IMR-90 (cell line): ENCODE data around the gene NALCN. TPM values are rescaled to one million over a fixed set of nuclear protein-coding genes. Genes with fewer than 3 reads are reported as not detected.

Source experiments
- ATAC-seq: fragments of 200-7000 bp; cut with Tn5 transposase; 2 replicates; pipeline ENCODE4 v1.9.1; 2020; ENCODE audit warnings: low read depth, mild to moderate bottlenecking, moderate library complexity
- BruUV-seq: library from RNA; stranded (reverse); fragments of 400-500 nt; replicated peaks from 2 replicates; lab custom pipeline; 2021; lab: Mats Ljungman, UMichigan
- CTCF ChIA-PET: fragments of 300-600 bp; formaldehyde crosslinking; extraction: SDS; loops from one replicate; lab custom pipeline; 2021; ENCODE audit warnings: antibody characterized with exemption; lab: Yijun Ruan, JAX
- POLR2A ChIA-PET: fragments of 300-600 bp; sonication (Branson Sonifier 250); formaldehyde crosslinking; loops from one replicate; lab custom pipeline; 2022; ENCODE audit warnings: antibody characterized with exemption; ENCODE audit not compliant: unreplicated experiment; lab: Charles Lee
- DNase-seq: peaks from one replicate; pipeline ENCODE4 v3.0.0; 2013
- H2AFZ ChIP-seq: replicated peaks from 2 replicates; pipeline ENCODE3; 2013; ENCODE audit warnings: low read length, mild to moderate bottlenecking; ENCODE audit not compliant: poor library complexity
- H2AK5ac ChIP-seq: 2 replicates; pipeline ENCODE4 v1.6.1; 2013; ENCODE audit warnings: low read depth, low read length, inconsistent platforms
- H2AK9ac ChIP-seq: replicated peaks from 2 replicates; pipeline ENCODE3; 2013; ENCODE audit warnings: mild to moderate bottlenecking, low read depth, low read length, moderate library complexity; ENCODE audit not compliant: poor library complexity
- H2BK120ac ChIP-seq: 2 replicates; pipeline ENCODE4 v1.6.1; 2013; ENCODE audit warnings: low read depth, low read length, inconsistent platforms
- H2BK15ac ChIP-seq: 3 replicates; pipeline ENCODE4 v1.6.1; 2013; ENCODE audit warnings: low read depth, low read length, inconsistent platforms
- H2BK20ac ChIP-seq: 2 replicates; pipeline ENCODE4 v1.6.1; 2013; ENCODE audit warnings: low read depth, mild to moderate bottlenecking, inconsistent platforms, low read length, moderate library complexity
- H2BK5ac ChIP-seq: 2 replicates; pipeline ENCODE4 v1.6.1; 2013; ENCODE audit warnings: mild to moderate bottlenecking, low read depth, low read length, inconsistent platforms; ENCODE audit not compliant: poor library complexity, severe bottlenecking
- H3K14ac ChIP-seq: replicated peaks from 2 replicates; pipeline ENCODE4 v1.6.1; 2013; ENCODE audit warnings: low read depth, low read length, inconsistent platforms
- H3K18ac ChIP-seq: 2 replicates; pipeline ENCODE4 v1.6.1; 2013; ENCODE audit warnings: low read depth, low read length, control low read depth
- H3K23ac ChIP-seq: 2 replicates; pipeline ENCODE4 v1.6.1; 2013; ENCODE audit warnings: low read depth, low read length, inconsistent platforms
- H3K27ac ChIP-seq: 2 replicates; pipeline ENCODE4 v1.5.1; 2013; ENCODE audit warnings: mild to moderate bottlenecking, control low read depth, low read length; ENCODE audit not compliant: insufficient read depth
- H3K27me3 ChIP-seq: 2 replicates; pipeline ENCODE4 v1.6.1; 2013; ENCODE audit warnings: low read length; ENCODE audit not compliant: control insufficient read depth, insufficient read depth
- H3K36me3 ChIP-seq: 2 replicates; pipeline ENCODE4 v1.6.1; 2013; ENCODE audit warnings: low read length, mixed read lengths; ENCODE audit not compliant: control insufficient read depth, insufficient read depth
- H3K4ac ChIP-seq: 2 replicates; pipeline ENCODE4 v1.6.1; 2013; ENCODE audit warnings: low read depth, low read length, inconsistent platforms
- H3K4me1 ChIP-seq: 2 replicates; pipeline ENCODE4 v1.6.1; 2013; ENCODE audit warnings: low read length, mixed read lengths; ENCODE audit not compliant: control insufficient read depth, insufficient read depth
- H3K4me2 ChIP-seq: 2 replicates; pipeline ENCODE4 v1.6.1; 2013; ENCODE audit warnings: low read depth, mild to moderate bottlenecking, control low read depth, low read length, moderate library complexity
- H3K4me3 ChIP-seq: 2 replicates; pipeline ENCODE4 v1.5.1; 2013; ENCODE audit warnings: low read depth, mild to moderate bottlenecking, control low read depth, low read length, moderate library complexity; ENCODE audit not compliant: insufficient read depth
- H3K56ac ChIP-seq: 2 replicates; pipeline ENCODE4 v1.6.1; 2013; ENCODE audit warnings: low read length, inconsistent platforms; ENCODE audit not compliant: insufficient read depth; ENCODE audit errors: extremely low read depth
- H3K79me1 ChIP-seq, 2 experiments: 2 replicates each; pipeline ENCODE4 v1.6.1; 2013; ENCODE audit warnings: low read length in 2 of 2, inconsistent platforms in 1 of 2, low read depth in 1 of 2
- H3K9ac ChIP-seq: 2 replicates; pipeline ENCODE4 v1.6.1; 2013; ENCODE audit warnings: low read depth, low read length, control low read depth
- H3K9me1 ChIP-seq: 2 replicates; pipeline ENCODE4 v1.6.1; 2013; ENCODE audit warnings: low read length, inconsistent platforms; ENCODE audit not compliant: insufficient read depth
- H3K9me3 ChIP-seq: 2 replicates; pipeline ENCODE4 v1.6.1; 2013; ENCODE audit warnings: low read length; ENCODE audit not compliant: control insufficient read depth, insufficient read depth
- H4K20me1 ChIP-seq: 2 replicates; pipeline ENCODE4 v1.6.1; 2013; ENCODE audit warnings: low read length, inconsistent platforms; ENCODE audit not compliant: insufficient read depth
- H4K5ac ChIP-seq: 2 replicates; pipeline ENCODE4 v1.6.1; 2013; ENCODE audit warnings: mild to moderate bottlenecking, low read depth, low read length, control low read depth
- H4K8ac ChIP-seq, 2 experiments: 2 replicates each; pipeline ENCODE4 v1.6.1; 2013; ENCODE audit warnings: low read depth in 2 of 2, low read length in 2 of 2, control low read depth in 1 of 2, inconsistent platforms in 1 of 2
- H4K91ac ChIP-seq: 2 replicates; pipeline ENCODE4 v1.6.1; 2013; ENCODE audit warnings: low read depth, low read length, inconsistent platforms; ENCODE audit not compliant: insufficient read depth
- BHLHE40 ChIP-seq: fragments of 150-350 bp; IDR thresholded peaks from 2 replicates; pipeline ENCODE4 v1.6.1; 2016; ENCODE audit warnings: mild to moderate bottlenecking, low read depth, low read length
- CEBPB ChIP-seq: IDR thresholded peaks from 2 replicates; pipeline ENCODE4 v1.6.1; 2012; ENCODE audit warnings: low read depth, low read length, improper control_type of control experiment
- CHD1 ChIP-seq: IDR thresholded peaks from 2 replicates; pipeline ENCODE4 v1.6.1; 2012; ENCODE audit warnings: low read depth, low read length, improper control_type of control experiment
- CTCF ChIP-seq: conservative IDR thresholded peaks from 2 replicates; pipeline ENCODE4 v1.5.1; 2012; ENCODE audit warnings: mild to moderate bottlenecking, low read depth, low read length, improper control_type of control experiment
- ELK1 ChIP-seq: fragments of 150-350 bp; IDR thresholded peaks from 2 replicates; pipeline ENCODE4 v1.6.1; 2016; ENCODE audit warnings: low read depth, mild to moderate bottlenecking, low read length, moderate library complexity, borderline replicate concordance
- FOS ChIP-seq: fragments of 150-350 bp; IDR thresholded peaks from 2 replicates; pipeline ENCODE4 v1.6.1; 2016; ENCODE audit warnings: low read depth, low read length
- MAFK ChIP-seq: IDR thresholded peaks from 2 replicates; pipeline ENCODE4 v1.6.1; 2012; ENCODE audit warnings: low read depth, low read length, improper control_type of control experiment
- MAZ ChIP-seq: IDR thresholded peaks from 2 replicates; pipeline ENCODE4 v1.6.1; 2012; ENCODE audit warnings: low read depth, mild to moderate bottlenecking, low read length, improper control_type of control experiment, moderate library complexity, borderline replicate concordance
- MXI1 ChIP-seq: IDR thresholded peaks from 2 replicates; pipeline ENCODE4 v1.6.1; 2012; ENCODE audit warnings: low read depth, mild to moderate bottlenecking, low read length, moderate library complexity, borderline replicate concordance
- NFE2L2 ChIP-seq: fragments of 150-350 bp; IDR thresholded peaks from 2 replicates; pipeline ENCODE4 v1.6.1; 2016; ENCODE audit warnings: low read depth, mild to moderate bottlenecking, low read length
- POLR2A ChIP-seq: IDR thresholded peaks from 2 replicates; pipeline ENCODE4 v1.6.1; 2012; ENCODE audit warnings: mild to moderate bottlenecking, low read depth, low read length
- RAD21 ChIP-seq: IDR thresholded peaks from 2 replicates; pipeline ENCODE4 v1.6.1; 2012; ENCODE audit warnings: low read length, improper control_type of control experiment
- RCOR1 ChIP-seq: IDR thresholded peaks from 2 replicates; pipeline ENCODE4 v1.6.1; 2012; ENCODE audit warnings: mild to moderate bottlenecking, low read length, improper control_type of control experiment; ENCODE audit not compliant: insufficient replicate concordance
- RFX5 ChIP-seq: IDR thresholded peaks from 2 replicates; pipeline ENCODE4 v1.8.0; 2012; ENCODE audit warnings: low read depth, mild to moderate bottlenecking, low read length, moderate library complexity
- SMC3 ChIP-seq: fragments of 150-350 bp; IDR thresholded peaks from 2 replicates; pipeline ENCODE4 v1.6.1; 2016; ENCODE audit warnings: low read depth, mild to moderate bottlenecking, antibody characterized with exemption, low read length, moderate library complexity
- USF2 ChIP-seq: fragments of 150-350 bp; IDR thresholded peaks from 2 replicates; pipeline ENCODE4 v1.6.1; 2017; ENCODE audit warnings: mild to moderate bottlenecking, antibody characterized with exemption, low read length, low read depth
- dilution Hi-C: fragments of 300-500 bp; cut with HindIII; formaldehyde crosslinking; loops from one replicate; pipeline ENCODE4 v1.14.3; 2018; ENCODE audit warnings: low sequenced_read_pairs; ENCODE audit not compliant: unreplicated experiment
- in situ Hi-C: fragments of 300-500 bp; cut with MboI; formaldehyde crosslinking; loops from 3 replicates; pipeline ENCODE4 v1.14.3; 2019; ENCODE audit warnings: low sequenced_read_pairs, inconsistent platforms, mixed read lengths
- intact Hi-C: fragments of 100-400 bp; cut with micrococcal nuclease; formaldehyde crosslinking; loops from 2 replicates; pipeline ENCODE4 v1.10.0; 2022
- polyA plus RNA-seq, 3 experiments: library from polyadenylated mRNA; depleted of rRNA; stranded (reverse); fragments of >200 nt; gene quantifications; 2 replicates each; pipeline ENCODE4 v1.2.3, GENCODE V29; 2012; ENCODE audit warnings: low replicate concordance in 1 of 3
- total RNA-seq: library from RNA; depleted of rRNA; stranded (reverse); fragments of >200 nt; gene quantifications from 2 replicates; pipeline ENCODE4 v1.2.3, GENCODE V29; 2012

Gene NALCN
- total and polyA plus RNA-seq, 2 of the 4 experiments (the other 2 are of a cell fraction) = 2.9 to 4.8 TPM

- no peak overlapping the region for H4K91ac ChIP-seq
- no peak overlapping the region for H2AFZ ChIP-seq
- CTCF ChIA-PET = no interaction called here
- BruUV-seq = no TSS peak
- H3K9me1 ChIP-seq = no peaks in the 10 kb centered on the region; the same call in 1 of the 2 replicates
- no peak overlapping the region for H3K4ac ChIP-seq
- H3K79me1 ChIP-seq = no peaks in the 10 kb centered on the region
- H3K9ac ChIP-seq = no peak overlapping the region
- no peak overlapping the region for H3K18ac ChIP-seq
- H2AK5ac ChIP-seq = no peak overlapping the region
- no peak overlapping the region for H3K27ac ChIP-seq
- no peak overlapping the region for H2BK5ac ChIP-seq
- H3K14ac ChIP-seq = no peak overlapping the region
- no peak overlapping the region for H3K23ac ChIP-seq
- H3K4me2 ChIP-seq = no peak overlapping the region
- no peak overlapping the region for H4K5ac ChIP-seq
- POLR2A ChIA-PET = no interaction called here
- intact Hi-C loops (no loop called here), in situ Hi-C loops (no loop called here), dilution Hi-C loops (no loop called here)
- no peaks in the 10 kb centered on the region for H4K20me1 ChIP-seq
- ATAC-seq = no peak
- no peak overlapping the region for H3K4me3 ChIP-seq
- no peak overlapping the region for H2BK120ac ChIP-seq
- H3K27me3 ChIP-seq = no peaks in the 10 kb centered on the region
- no peaks in the 10 kb centered on the region for H3K36me3 ChIP-seq
- H4K8ac ChIP-seq = no peak overlapping the region
- no peak overlapping the region for H2BK20ac ChIP-seq
- TF ChIP-seq NFE2L2 (no peak), MAFK (no peak), POLR2A (no peak), MXI1 (no peak), RCOR1 (no peak), CEBPB (no peak), RFX5 (no peak), MAZ (no peak), CHD1 (no peak), CTCF (no peak), BHLHE40 (no peak), ELK1 (no peak), FOS (no peak), SMC3 (no peak), USF2 (no peak), RAD21 (no peak)
- no peaks in the 10 kb centered on the region for H3K9me3 ChIP-seq
- no peak overlapping the region for H2AK9ac ChIP-seq
- no peaks in the 10 kb centered on the region for H3K4me1 ChIP-seq
- no peak overlapping the region for H2BK15ac ChIP-seq
- DNase-seq = no peak
- H3K56ac ChIP-seq = no peak overlapping the region
Measured at GRCh38 chr13:101433895-101434294, 17.6 kb upstream of the NALCN start.
